Anterior cingulate cortex (tissue), 58 donors: Measurements from ENCODE around the gene AQP10.
"Not testable (repeated sequence)": the region's sequence is repeated elsewhere in the genome, so short reads cannot be mapped to it uniquely, and the experiment has no call there.

ENCODE experiments used
- DNase-seq, 58 donors: peaks; one replicate each; lab custom pipeline; 2025; lab: John Stamatoyannopoulos, UW

Gene AQP10

DNA sequence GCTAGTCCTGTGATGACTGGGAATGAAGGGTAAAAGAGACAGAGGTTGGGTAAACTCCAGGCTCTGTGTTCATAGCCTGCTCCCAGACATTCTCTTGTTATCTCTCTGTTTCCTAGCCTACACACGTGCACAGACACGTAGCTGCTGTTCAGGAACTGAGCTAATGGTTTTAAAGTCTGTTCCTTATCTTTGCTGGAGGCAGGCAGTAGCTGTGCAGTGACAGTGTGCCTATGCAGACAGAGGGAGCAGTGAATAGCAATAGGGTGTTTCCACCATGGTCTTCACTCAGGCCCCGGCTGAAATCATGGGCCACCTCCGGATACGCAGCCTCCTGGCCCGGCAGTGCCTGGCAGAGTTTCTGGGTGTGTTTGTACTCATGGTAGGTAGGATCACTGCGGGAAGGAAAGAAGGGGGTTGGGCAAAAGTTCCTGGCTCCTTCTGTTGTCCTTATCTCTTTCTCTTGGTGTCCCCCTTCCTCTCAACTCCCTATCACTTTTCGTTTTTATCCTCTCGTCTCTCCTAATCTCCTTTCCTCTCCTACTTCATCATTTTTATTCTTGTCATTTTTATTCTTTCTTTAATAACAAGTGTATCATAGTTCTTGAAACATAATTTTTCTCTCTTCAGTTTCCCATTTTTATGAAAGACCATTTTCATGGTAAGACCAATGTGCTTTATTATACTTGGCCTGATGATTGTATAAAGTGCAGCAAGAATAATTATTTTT is at the start of gene AQP10:
TSS of gene AQP10 (plus strand) at position 212 of the 727 bp plus-strand sequence. CDS start at position 275, 63 bp downstream.
- DNase-seq, result no peak

DNA sequence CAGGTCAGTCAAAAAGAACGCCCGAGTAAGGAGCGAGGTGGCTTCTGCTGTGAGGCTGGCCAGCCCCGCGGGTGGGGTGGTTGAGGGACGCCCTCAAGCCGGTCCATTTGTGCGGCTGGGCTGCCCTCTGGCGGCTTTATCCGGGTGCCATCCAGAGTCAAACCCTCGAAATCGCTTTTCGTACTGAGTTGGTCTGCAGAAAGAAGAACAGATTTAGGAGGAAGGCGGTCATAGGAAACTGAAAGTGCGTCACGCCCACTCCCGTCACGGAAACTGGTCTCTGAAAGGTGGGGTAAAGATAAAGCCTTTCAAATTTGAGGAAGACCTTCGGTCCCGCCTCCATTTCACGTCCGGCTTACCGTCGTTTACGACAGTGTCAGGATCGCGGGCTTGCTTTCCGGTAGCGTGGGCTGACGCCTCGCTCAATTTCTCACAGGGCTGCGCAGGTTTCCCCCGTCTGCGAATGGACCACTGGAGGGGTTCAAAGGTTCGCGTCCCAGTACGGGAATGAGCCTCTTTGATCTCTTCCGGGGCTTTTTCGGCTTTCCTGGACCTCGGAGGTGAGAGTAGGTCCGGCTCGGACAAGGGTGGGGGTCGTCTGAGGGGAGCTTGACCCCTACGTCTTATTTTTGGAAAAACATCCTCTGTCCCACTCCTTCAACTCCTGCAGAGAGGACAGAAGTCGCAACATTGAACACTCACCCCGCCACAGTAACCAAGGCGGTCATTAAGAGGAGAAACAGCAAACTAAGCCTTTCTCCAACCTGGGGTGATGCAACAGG is 48.5 kb upstream of the AQP10 start, which contains the start of gene HAX1:
TSS of gene HAX1 (plus strand) at position 413 of the 782 bp plus-strand sequence. CDS start at position 508, 95 bp downstream.
- DNase-seq, result peak; percentile 49 to 96 (median 88)

- DNase-seq, result no peak
These were observed 47.8 kb upstream of the AQP10 start for GRCh38 chr1:154272999-154273563.

- no peak for DNase-seq
These were observed 44.1 kb upstream of the AQP10 start for GRCh38 chr1:154276797-154277196.

DNA sequence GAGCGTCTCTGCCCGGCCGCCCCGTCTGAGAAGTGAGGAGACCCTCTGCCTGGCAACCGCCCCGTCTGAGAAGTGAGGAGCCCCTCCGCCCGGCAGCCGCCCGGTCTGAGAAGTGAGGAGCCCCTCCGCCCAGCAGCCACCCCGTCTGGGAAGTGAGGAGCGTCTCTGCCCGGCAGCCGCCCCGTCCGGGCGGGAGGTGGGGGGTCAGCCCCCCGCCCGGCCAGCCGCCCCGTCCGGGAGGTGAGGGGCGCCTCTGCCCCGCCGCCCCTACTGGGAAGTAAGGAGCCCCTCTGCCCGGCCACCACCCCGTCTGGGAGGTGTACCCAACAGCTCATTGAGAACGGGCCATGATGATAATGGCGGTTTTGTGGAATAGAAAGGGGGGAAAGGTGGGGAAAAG is 33.3 kb upstream of the AQP10 start:
- not testable (repeated sequence) for DNase-seq

- DNase-seq, result no peak
These were observed 32.2 kb upstream of the AQP10 start for GRCh38 chr1:154288661-154289060.

DNA sequence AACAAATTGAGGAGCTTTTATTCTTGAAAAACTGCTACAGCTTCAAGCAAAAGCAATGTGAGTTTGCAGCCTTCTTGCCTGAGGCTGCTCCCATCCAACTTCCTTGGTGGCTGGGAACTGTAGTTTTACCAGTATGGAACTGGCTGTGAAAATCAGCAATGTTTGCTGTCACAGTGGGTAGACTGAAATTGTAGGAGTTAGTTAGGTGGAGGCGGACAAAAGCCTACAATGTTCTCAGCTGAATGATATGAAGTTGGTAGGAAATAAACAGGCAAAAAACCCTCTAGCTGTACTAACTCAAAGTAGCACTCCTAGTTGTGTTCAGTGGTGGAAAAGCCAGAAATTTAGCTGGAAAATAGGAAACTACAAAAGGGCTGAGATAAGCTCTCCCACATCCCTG is 30.0 kb upstream of the AQP10 start:
- DNase-seq, result peak in 4 of 58 donors; percentile 2 to 54 (median 10)

DNA sequence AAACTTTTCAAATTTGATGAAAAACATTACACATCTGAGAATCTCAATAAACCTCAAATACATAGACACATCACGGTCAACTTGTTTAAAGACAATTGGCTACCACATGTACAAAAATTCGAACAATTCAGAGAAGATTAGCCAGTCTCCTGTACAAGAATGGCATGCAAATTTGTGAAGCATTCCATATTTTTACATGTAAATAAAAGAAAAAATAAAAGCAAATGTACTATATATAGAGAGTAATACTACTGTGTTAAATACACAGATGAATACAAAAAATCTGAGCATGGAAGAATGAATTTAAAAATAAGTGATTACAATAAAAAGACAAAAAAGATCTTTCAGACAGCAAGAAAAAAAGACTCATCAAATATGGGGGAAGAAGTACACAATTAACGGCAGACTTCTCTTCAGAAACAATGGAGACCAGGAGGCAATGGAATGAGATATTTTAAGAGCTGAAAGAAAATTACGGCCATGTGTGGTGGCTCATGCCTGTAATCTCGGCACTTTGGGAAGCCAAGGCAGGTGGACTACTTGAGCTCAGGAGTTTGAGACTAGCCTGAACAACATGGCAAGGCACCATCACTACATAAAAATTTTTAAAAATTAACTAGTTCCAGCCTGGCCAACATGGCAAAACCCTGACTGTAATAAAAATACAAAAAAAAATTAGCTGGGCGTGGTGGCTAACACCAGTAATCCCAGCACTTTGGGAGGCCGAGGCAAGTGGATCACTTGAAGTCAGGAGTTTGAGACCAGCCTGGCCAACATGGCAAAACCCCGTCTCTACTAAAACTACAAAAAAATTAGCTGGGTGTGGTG is 25.3 kb upstream of the AQP10 start:
- DNase-seq, result no peak

DNA sequence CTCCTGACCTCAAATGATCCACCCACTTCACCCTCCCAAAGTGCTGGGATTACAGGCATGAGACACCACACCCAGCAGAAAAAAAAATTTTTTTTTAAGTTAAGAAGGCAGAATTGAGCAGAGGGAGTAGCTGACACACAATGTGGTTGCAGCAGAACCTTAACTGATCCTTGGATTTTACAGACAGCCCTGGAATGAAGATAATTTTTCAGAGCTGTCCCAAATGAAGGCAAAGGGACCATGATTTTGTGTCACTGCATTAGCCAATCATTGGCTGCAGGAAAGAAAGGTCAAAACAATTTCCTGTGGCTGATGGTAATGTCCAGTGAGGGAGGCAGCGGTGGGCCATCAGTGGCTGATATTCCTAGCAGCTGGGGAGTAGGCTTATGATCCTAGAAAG is 19.3 kb upstream of the AQP10 start:
- DNase-seq, result no peak

DNA sequence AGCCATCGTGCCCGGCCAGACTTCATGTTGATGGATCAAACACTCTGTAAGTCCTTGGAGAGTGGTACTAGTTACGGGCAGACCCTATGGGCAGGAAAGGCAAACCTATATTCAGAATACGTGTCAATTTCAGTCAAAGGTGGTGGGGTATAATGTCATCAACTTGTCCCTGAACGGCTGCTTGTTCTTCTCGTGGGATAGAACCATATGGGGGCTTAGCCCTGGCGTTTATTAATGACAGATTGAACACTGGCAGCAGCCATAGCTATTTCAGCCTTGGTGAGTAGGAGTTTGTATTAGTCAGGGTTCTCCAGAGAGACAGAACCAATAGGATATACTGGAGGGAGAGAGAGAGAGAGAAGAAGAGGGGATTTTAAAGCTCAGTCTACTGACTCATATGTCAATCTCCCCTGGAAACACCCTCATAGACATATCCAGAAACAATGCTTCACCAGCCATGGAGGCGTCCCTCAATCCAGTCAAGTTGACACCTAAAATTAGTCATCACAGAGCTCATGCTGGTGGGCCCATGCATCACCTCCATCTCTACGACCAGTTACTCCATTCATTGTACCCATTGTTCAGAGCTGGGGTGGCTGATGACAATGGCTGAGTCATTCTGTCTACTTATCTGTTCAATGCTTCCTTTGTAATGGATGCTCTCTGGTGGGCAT is 16.1 kb upstream of the AQP10 start:
- DNase-seq, result peak in 2 of 58 donors; percentile 23 to 31

DNA sequence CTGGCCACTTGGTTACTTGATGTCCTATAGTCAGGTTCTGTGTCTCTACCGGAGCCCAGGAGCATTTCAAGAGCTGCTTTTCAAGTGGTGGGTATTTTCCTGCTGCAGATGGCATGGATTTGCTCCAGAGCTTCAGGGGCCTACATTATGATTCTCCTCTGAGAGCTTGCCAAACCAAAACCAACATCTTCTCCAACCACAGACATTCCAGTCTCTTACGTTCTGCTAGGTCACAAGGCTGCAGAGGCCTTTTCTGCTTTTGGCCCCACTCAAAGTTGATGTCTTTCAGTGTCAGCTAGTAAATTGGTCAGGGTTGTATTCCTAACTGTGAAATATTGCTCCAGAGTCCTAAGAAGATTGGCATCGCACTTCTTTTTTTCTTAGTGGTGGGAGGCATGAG is 14.7 kb upstream of the AQP10 start:
- no peak for DNase-seq

- not testable (repeated sequence) for DNase-seq
These were observed 13.1 kb upstream of the AQP10 start for GRCh38 chr1:154307670-154308270.

GRCh38 chr1:154309136-154309535 is 11.8 kb upstream of the AQP10 start:
- DNase-seq, result not testable (repeated sequence)

DNA sequence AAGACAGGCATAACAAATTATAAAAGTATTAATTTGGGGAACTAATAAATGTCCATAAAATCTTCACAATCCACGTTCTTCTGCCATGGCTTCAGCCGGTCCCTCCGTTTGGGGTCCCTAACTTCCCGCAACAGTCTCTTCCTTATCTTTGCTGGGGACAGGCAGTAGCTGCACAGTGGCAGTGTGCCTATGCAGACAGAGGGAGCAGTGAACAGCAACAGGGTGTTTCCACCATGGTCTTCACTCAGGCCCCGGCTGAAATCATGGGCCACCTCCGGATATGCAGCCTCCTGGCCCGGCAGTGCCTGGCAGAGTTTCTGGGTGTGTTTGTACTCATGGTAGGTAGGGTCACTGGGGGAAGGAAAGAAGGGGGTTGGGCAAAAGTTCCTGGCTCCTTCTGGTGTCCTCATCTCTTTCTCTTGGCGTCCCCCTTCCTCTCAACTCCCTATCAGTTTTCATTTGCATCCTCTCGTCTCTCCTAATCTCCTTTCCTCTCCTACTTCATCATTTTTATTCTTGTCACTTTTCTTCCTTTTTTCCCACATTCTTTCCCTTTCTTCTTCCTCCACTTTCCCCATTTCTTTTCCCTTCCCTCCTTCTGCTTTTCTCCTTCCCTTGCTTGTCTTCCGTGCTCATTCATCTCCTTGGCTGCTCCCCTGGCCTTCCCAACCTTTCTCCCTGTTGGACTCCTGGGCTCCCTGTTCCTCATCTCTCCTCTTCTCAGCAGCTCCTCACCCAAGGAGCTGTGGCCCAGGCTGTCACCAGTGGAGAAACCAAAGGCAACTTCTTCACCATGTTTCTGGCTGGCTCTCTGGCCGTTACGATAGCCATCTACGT is 8.4 kb upstream of the AQP10 start:
- DNase-seq, result not testable (repeated sequence)

GRCh38 chr1:154313066-154313356 is 7.9 kb upstream of the AQP10 start:
- no peak for DNase-seq

GRCh38 chr1:154314226-154314625 is 6.7 kb upstream of the AQP10 start:
- not testable (repeated sequence) for DNase-seq

DNA sequence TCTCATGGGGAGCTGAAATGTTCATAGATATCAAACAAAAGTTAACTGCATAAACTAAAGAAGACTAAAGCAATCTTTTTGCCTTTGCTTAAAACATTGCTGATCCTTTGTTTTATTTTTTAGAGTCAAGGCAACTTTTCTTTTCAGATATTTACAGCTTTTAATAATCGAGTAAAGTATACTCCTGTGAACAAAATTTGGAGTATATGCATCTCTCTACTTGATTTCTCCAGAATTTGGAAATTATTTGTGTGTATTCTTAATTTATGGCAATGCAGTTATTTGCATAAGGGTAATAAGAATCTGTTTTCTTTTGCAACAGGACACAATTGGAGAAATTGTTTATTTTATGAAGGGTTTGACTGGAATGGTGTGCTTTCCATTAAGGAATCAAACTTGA is 4.2 kb upstream of the AQP10 start:
- no peak for DNase-seq

GRCh38 chr1:154318386-154318785 is 2.5 kb upstream of the AQP10 start:
- DNase-seq, result no peak

DNA sequence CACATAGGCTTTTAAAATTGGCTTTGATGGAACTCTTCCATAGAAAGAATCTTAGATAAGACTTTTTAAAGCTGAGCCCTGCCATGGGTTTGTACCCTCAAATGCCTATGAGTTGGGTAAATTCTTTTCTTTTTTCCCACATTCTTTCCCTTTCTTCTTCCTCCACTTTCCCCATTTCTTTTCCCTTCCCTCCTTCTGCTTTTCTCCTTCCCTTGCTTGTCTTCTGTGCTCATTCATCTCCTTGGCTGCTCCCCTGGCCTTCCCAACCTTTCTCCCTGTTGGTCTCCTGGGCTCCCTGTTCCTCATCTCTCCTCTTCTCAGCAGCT is 679 bp downstream of the AQP10 start:
- DNase-seq, result not testable (repeated sequence)
